ENCODE measurements around the gene NHP2.

- TF ChIP-seq YY1 (IDR thresholded peaks at IDR 0.05; ENCODE audit: insufficient read depth, insufficient read length), result no peak
- TF ChIP-seq ZNF274 (IDR thresholded peaks at IDR 0.05; ENCODE audit: low read depth, low read length), result no peak
- no peak for TF ChIP-seq SUZ12 (IDR thresholded peaks at IDR 0.05; ENCODE audit: extremely low read depth, insufficient read depth, insufficient read length)
Measured at GRCh38 chr5:178202541-178202940, 48.9 kb upstream of the NHP2 start.
